NCI-H446 (cell line): ENCODE data around the gene SLC25A39.
"Not testable (repeated sequence)": the region's sequence is repeated elsewhere in the genome, so short reads cannot be mapped to it uniquely, and the experiment has no call there.

ENCODE experiments used
- DNase-seq, 2 experiments: peaks; one replicate each; lab custom pipeline; 2025; lab: John Stamatoyannopoulos, UW

SLC25A39 gene

GRCh38 chr17:44335564-44335963 is 10.9 kb upstream of the SLC25A39 start:
- no peak for DNase-seq

GRCh38 chr17:44334727-44335126 is 10.1 kb upstream of the SLC25A39 start:
- DNase-seq: no peak

DNA sequence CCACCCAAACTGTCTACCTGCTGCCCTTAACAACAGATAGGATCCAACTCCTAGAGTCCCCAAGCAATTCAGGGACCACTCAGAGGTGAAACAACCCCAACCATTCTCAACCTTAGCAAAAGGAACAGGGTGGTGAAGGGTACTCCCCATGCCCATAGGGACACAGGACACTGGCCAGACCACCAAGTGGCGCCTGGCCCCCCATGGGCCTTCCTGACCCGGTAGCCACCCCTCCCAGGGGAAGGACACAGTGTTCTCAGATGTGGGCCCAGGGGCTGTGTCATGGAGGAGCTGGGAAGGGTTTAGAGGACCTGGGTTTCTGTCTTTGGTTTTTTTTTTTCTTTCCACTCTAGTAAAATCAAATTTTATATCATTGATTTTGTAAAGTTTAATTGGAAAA is 9.7 kb upstream of the SLC25A39 start:
- DNase-seq: no peak

GRCh38 chr17:44333371-44333770 is 8.7 kb upstream of the SLC25A39 start:
- no peak for DNase-seq

DNA sequence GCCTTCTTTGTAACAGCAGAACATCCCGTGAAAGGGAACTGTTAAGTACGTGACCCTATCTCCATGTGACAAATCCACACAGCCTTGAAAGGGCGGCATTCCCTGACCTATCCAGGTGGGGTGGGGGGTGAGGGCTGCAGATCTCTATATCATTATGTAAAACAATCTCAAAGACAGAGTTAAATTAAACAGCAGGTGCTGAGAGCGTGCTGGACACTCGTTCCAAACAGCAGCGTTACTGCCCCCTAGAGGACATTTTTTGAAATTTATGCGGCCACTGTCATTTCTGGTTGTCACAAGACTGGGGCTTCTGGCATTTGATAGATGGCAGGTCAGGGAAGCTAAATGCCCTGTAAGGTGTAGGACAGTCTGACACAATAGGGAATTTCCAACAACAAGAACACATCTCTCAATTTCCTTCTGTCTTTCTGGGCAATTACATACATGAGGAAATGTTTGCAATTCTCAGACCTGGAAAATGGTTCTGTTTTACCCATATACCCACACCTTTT is 6.7 kb upstream of the SLC25A39 start:
- peak; percentile 43 to 80 for DNase-seq

DNA sequence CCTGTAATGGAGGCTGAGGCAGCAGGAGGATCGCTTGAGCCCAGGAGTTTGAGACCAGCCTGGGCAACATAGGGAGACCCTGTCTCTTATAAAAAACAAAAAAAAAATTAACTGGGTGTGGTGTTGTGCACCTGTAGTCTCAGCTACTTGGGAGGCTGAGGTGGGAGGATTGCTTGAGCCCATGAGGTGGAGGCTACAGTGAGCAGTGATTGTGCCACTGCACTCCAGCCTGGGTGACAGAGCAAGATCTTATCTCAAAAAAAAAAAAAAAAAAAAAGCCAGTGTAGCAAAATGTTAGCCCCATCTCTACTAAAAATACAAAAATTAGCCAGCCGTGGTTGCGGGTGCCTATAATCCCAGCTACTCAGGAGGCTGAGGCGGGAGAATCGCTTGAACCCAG is 5.6 kb upstream of the SLC25A39 start:
- DNase-seq: not testable (repeated sequence)

GRCh38 chr17:44329516-44329915 is 4.9 kb upstream of the SLC25A39 start:
- not testable (repeated sequence) for DNase-seq

- no peak for DNase-seq
These were observed 3.3 kb upstream of the SLC25A39 start for GRCh38 chr17:44327715-44328449.

DNA sequence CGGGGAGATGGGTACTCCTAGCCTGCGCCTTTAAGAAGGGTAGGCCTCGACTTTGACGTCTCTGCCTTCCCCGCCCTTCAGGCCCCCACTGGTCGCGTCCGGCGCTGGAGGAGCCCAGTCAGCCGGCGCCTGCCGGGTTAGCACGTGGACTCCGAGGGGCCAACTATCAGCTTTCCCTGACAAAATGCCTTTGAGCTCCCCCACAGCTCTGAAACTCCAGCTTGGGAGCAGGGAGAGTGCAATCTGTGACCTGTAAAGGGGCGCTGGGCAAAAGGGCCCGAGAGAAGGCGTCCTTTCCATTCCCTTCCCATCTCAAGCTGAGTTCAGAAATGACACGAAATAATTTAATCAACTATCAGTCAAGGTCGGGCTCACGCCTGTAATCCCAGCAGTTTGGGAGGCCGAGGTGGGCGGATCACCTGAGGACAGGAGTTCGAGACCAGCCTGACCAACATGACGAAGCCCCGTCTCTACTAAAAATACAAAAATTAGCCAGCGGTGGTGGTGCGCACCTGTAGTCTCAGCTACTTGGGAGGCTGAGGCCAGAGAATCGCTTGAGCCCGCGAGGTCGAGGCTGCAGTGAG is 2.3 kb upstream of the SLC25A39 start:
- peak; percentile 73 to 94 for DNase-seq

DNA sequence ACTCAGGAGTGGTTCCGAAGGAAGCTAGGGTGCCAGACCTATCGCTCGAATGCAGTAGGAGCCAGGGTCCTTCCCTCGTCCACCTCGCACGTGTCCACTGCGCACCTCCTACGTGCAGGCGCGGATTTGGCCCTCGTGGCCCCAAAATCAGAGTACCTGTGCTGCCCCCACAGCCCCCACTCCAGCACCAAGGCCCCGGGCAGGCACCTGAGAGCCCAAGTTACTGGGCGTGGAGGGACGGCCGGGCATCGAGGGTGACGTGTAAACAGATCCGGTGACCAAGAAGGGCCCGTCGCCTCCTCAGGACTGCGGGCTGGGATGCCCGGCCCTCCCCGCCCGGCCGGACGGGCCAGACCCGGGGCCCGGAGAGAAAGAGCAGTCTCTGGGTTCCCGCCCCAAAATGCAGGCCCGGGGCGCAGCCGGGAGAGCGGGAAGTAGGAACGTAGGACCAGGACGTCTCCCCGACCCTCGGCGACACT is 492 bp downstream of the SLC25A39 start:
- DNase-seq: no peak

- DNase-seq: no peak
These were observed 1.1 kb downstream of the SLC25A39 start for GRCh38 chr17:44323359-44324091.

GRCh38 chr17:44322236-44322895 is 2.3 kb downstream of the SLC25A39 start:
- no peak for DNase-seq

- no peak for DNase-seq
These were observed 3.1 kb downstream of the SLC25A39 start for GRCh38 chr17:44321246-44322120.

GRCh38 chr17:44320066-44320465 is 4.6 kb downstream of the SLC25A39 start:
- no peak for DNase-seq

GRCh38 chr17:44318077-44318892 is 6.3 kb downstream of the SLC25A39 start:
- DNase-seq: no peak

DNA sequence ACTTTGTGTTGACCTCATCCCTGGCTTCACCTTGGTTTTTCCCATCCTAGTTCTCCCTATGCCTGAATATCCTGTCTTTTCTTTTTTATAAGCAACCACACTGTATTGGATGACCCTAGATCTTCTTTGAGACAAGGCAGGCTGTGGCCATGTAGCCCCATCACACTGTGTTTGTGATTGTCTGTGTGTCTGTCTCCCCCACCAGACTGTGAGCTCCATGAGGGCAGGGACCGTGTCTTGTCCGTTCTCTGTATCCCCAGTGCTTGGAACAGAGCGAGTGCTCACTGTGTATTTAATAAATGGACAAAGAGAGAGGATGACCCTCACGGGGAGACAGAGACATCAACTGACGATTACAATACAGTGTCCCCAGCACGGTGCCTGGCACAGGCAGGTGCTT is 7.1 kb downstream of the SLC25A39 start:
- DNase-seq: no peak

GRCh38 chr17:44315760-44316731 is 8.6 kb downstream of the SLC25A39 start:
- DNase-seq: no peak

DNA sequence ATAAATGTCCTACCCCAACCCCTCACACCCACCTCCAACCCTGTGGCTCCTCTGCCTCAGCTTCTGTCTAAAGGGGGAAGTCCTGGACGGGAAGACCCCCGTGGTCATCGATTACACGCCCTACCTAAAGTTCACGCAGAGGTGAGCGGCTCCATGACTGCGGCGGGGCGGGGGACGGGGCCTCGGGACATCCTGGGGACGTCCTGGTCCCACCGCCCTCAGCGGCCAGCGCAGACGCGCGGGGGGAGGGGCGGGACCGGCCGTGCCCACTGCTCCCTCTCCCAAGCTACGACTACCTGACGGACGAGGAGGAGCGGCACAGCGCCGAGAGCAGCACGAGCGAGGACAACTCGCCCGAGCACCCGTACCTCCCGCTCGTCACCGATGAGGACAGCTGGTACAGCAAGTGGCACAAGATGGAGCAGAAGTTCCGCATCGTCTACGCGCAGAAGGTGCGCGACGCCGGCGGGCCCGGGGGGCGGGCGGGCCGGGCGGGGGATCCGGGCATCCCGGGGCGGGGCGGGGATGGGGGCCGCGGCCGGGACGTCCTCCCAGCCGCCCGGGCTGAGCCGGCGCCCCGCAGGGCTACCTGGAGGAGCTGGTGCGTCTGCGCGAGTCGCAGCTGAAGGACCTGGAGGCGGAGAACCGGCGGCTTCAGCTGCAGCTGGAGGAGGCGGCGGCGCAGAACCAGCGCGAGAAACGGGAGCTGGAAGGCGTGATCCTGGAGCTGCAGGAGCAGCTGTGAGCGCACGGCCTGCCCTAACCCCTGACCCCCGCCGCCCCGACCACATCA is 9.6 kb downstream of the SLC25A39 start:
- no peak for DNase-seq
